ENCODE results near the gene SOX5. TPM values are rescaled to one million over a fixed set of nuclear protein-coding genes. Genes with fewer than 3 reads are reported as not detected.
A peak's percentile ranks its signal among the peaks of the same experiment; 100 is the strongest.

Gene SOX5
- total RNA-seq, 1 experiment from 2014 or later: 3.1 TPM

DNA sequence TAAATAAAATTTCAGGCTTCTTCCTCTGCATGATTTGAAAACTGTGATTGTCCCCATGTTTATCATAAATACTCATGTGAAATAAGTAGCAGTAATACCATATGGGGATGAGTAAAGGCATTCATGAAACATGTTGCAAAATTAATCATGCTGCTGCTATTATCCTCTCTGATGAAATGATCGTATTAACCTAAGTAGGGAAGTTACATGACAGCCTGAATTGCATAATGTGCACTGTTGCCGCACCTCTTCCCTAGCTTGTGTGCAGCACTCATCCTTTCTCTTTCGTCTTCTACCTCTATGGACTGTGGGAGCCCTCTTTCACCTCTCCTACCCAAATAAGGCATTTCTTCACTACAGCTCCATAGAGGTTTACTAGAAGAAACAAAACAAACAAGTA lies 367.6 kb downstream of the SOX5 start:
- WGBS (ENCODE audit: extremely low coverage, insufficient read length, low lambda C conversion rate): no CpG with 5 or more reads among the region's 3 CpGs
- no peak overlapping the region for H3K14ac ChIP-seq (ENCODE audit: insufficient read depth, low read length)
- no peak overlapping the region for H3K9ac ChIP-seq (ENCODE audit: extremely low read depth, insufficient read length, low read length)
- H2BK120ac ChIP-seq (ENCODE audit: low read depth, low read length, poor library complexity, severe bottlenecking): no peak overlapping the region
- no peak overlapping the region for H3K23ac ChIP-seq (ENCODE audit: insufficient read length, low read depth, low read length)
- H2AFZ ChIP-seq (ENCODE audit: low read length): no peak overlapping the region
- H3T11ph ChIP-seq (ENCODE audit: low read length): peak overlapping the region; percentile 26
- H3K27me3 ChIP-seq (ENCODE audit: insufficient read depth, low read length): no peaks in the 10 kb centered on the region
- H2BK12ac ChIP-seq (ENCODE audit: insufficient read length, low read depth, low read length): no peak overlapping the region
- H3K36me3 Mint-ChIP-seq (ENCODE audit: insufficient read depth in 1 of 3, low read depth in 3 of 3): no peaks in the 10 kb centered on the region; a peak in 1 of 7 replicates
- H3K4me3 Mint-ChIP-seq: no peak overlapping the region
- TF ChIP-seq CTCF (conservative IDR thresholded peaks at IDR 0.05): no peak
- no peak overlapping the region for H4K5ac ChIP-seq (ENCODE audit: insufficient read length, low read depth, low read length)
- H3K18ac ChIP-seq (ENCODE audit: insufficient read length, low read depth, low read length): no peak overlapping the region
- H3K27ac Mint-ChIP-seq: peak overlapping the region in 1 of 3 experiments; percentile 1; a peak in 2 of 7 replicates
- no peaks in the 10 kb centered on the region; a peak in 1 of 5 replicates for H3K9me3 Mint-ChIP-seq
- H3K27me3 Mint-ChIP-seq (ENCODE audit: low read depth): no peaks in the 10 kb centered on the region
- H3K23me2 ChIP-seq (ENCODE audit: insufficient read length, low read depth, low read length, poor library complexity, severe bottlenecking): no peaks in the 10 kb centered on the region
- H3K56ac ChIP-seq (ENCODE audit: insufficient read length, low read depth, low read length): no peak overlapping the region
- H3K9me3 ChIP-seq (ENCODE audit: control insufficient read depth, low read depth, low read length): no peaks in the 10 kb centered on the region
- no peak overlapping the region for H4K8ac ChIP-seq (replicated peaks; ENCODE audit: insufficient read length, low read depth, low read length)
- H2AK5ac ChIP-seq (ENCODE audit: insufficient read length, low read length): no peak overlapping the region
- no peaks in the 10 kb centered on the region for H3K79me2 ChIP-seq (ENCODE audit: insufficient read depth, low read length)
- H4K20me1 ChIP-seq (ENCODE audit: control insufficient read depth, insufficient read depth, insufficient read length): no peaks in the 10 kb centered on the region
- H3K4me1 Mint-ChIP-seq: peaks cover 30 to 35% of the 10 kb centered on the region in 2 experiments
- no peak for DNase-seq
- no peak overlapping the region for H3K27ac ChIP-seq (ENCODE audit: insufficient read length, low read depth, low read length)
- no peak overlapping the region for H4K91ac ChIP-seq (ENCODE audit: insufficient read length, low read depth, low read length)
- no peak overlapping the region for H2BK20ac ChIP-seq (ENCODE audit: low read depth, low read length, poor library complexity, severe bottlenecking)
- peaks cover 2% of the 10 kb centered on the region; the same call in 1 of the 2 replicates for H3K4me1 ChIP-seq (ENCODE audit: insufficient read depth, low read length)
- H2BK15ac ChIP-seq (ENCODE audit: low read depth, low read length): no peak overlapping the region
- no peaks in the 10 kb centered on the region for H3K79me1 ChIP-seq (ENCODE audit: insufficient read depth, low read depth, low read length, poor library complexity, severe bottlenecking)
- no peak overlapping the region for H3K4me2 ChIP-seq (ENCODE audit: insufficient read depth, insufficient read length, low read length)
- H2BK5ac ChIP-seq (ENCODE audit: insufficient read length, low read length): no peak overlapping the region
- H3K4ac ChIP-seq (ENCODE audit: low read depth, low read length): no peak overlapping the region

All from H9 (cell line).